A549 (cell line): ENCODE results near the gene ARHGAP5. TPM values are rescaled to one million over a fixed set of nuclear protein-coding genes. Genes with fewer than 3 reads are reported as not detected.

ENCODE experiments used
- ATAC-seq, 2 experiments: fragments of 200-7000 bp in 1 of 2; fragments of >200 bp in 1 of 2; cut with Nextera tagmentation in 1 of 2; cut with Tn5 transposase in 1 of 2; 3 replicates each; pipeline versions ENCODE4 v1.8.0 to v1.9.1; 2018 to 2020; ENCODE audit warnings: mild to moderate bottlenecking in 1 of 2, moderate library complexity in 1 of 2
- CTCF ChIA-PET: fragments of 300-600 bp; sonication (Branson Sonifier 250); formaldehyde crosslinking; extraction: SDS; loops from one replicate; lab custom pipeline; 2021; ENCODE audit warnings: antibody characterized with exemption, inconsistent platforms; lab: Yijun Ruan, JAX
- POLR2A ChIA-PET: fragments of 350-600 bp; formaldehyde crosslinking; extraction: SDS; loops from one replicate; lab custom pipeline; 2021; ENCODE audit warnings: antibody characterized with exemption, inconsistent platforms; lab: Yijun Ruan, JAX
- DNase-seq, 2 experiments: peaks; one replicate each; pipeline versions ENCODE4 v3.0.0 to v3.0.0-alpha.2; 2011 to 2016; ENCODE audit warnings: low read depth in 1 of 2, low spot score in 1 of 2
- FAIRE-seq: peaks from 2 replicates; lab custom pipeline; 2011; peaks lifted over from hg19 to GRCh38; lab: Jason Lieb, UNC
- H3K27ac ChIP-seq, 2 experiments: fragments of >200 bp; sonication (Bioruptor Twin); formaldehyde crosslinking; 3 replicates each; pipeline ENCODE4 v1.5.1; 2016 to 2017
- H3K4me1 ChIP-seq: fragments of >200 bp; sonication (Bioruptor Twin); formaldehyde crosslinking; 3 replicates; pipeline ENCODE4 v1.6.1; 2016
- H3K4me2 ChIP-seq: fragments of >200 bp; sonication (Bioruptor Twin); formaldehyde crosslinking; 3 replicates; pipeline ENCODE4 v1.6.1; 2016
- H3K4me3 ChIP-seq: fragments of >200 bp; sonication (Bioruptor Twin); formaldehyde crosslinking; 3 replicates; pipeline ENCODE4 v1.5.1; 2016
- H3K9me3 ChIP-seq: fragments of >200 bp; sonication (Bioruptor Twin); formaldehyde crosslinking; 3 replicates; pipeline ENCODE4 v1.6.1; 2016
- CBX2 ChIP-seq: fragments of 200-600 bp; sonication (generic); IDR thresholded peaks from 2 replicates; pipeline ENCODE4 v1.6.1; 2016; ENCODE audit warnings: low read depth, mild to moderate bottlenecking, borderline replicate concordance
- CHD4 ChIP-seq: fragments of 200-600 bp; sonication (generic); IDR thresholded peaks from 2 replicates; pipeline ENCODE4 v1.6.1; 2016; ENCODE audit warnings: antibody characterized with exemption, mild to moderate bottlenecking, borderline replicate concordance
- CTCF ChIP-seq: fragments of >200 bp; sonication (Bioruptor Twin); formaldehyde crosslinking; IDR thresholded peaks from 3 replicates; pipeline ENCODE4 v1.5.1; 2016
- EHF ChIP-seq: fragments of 250-450 bp; sonication (Bioruptor Pico); IDR thresholded peaks from 2 replicates; pipeline ENCODE4 v1.5.0; 2020; ENCODE audit warnings: mild to moderate bottlenecking
- EP300 ChIP-seq, 2 experiments: fragments of >200 bp; sonication (Bioruptor Twin); formaldehyde crosslinking; IDR thresholded peaks; 2 replicates in 1 of 2; 3 replicates in 1 of 2; pipeline ENCODE4 v1.6.1; 2016 to 2017
- FOSL2 ChIP-seq, 2 experiments: fragments of 450-650 bp in 1 of 2; fragments of >200 bp in 1 of 2; sonication (Bioruptor Twin) in 1 of 2; formaldehyde crosslinking; IDR thresholded peaks; 2 replicates each; pipeline versions ENCODE4 v1.5.0 to v1.6.1; 2016 to 2020; ENCODE audit warnings: mild to moderate bottlenecking in 1 of 2, moderate library complexity in 1 of 2
- HOXB13 ChIP-seq: fragments of 250-450 bp; sonication (Bioruptor Pico); IDR thresholded peaks from 2 replicates; pipeline ENCODE4 v1.5.0; 2020; ENCODE audit warnings: low read depth, mild to moderate bottlenecking, moderate library complexity
- JUN ChIP-seq, 2 experiments: fragments of >200 bp; sonication (Bioruptor Twin); formaldehyde crosslinking; IDR thresholded peaks; 2 replicates in 1 of 2; 3 replicates in 1 of 2; pipeline ENCODE4 v1.6.1; 2016 to 2017
- KDM1A ChIP-seq: fragments of 200-600 bp; sonication (generic); IDR thresholded peaks from 2 replicates; pipeline ENCODE4 v1.6.1; 2016; ENCODE audit warnings: low read depth, mild to moderate bottlenecking
- MAFK ChIP-seq: fragments of 450-650 bp; IDR thresholded peaks from 2 replicates; pipeline ENCODE4 v1.6.1; 2014; ENCODE audit not compliant: partially characterized antibody
- TP53 ChIP-seq: fragments of 250-450 bp; sonication (Bioruptor Pico); IDR thresholded peaks from 2 replicates; pipeline ENCODE4 v1.5.0; 2021; ENCODE audit warnings: mild to moderate bottlenecking, moderate library complexity
- ZFP36 ChIP-seq: fragments of 450-650 bp; IDR thresholded peaks from 2 replicates; pipeline ENCODE4 v1.6.1; 2014; ENCODE audit warnings: borderline replicate concordance; ENCODE audit not compliant: partially characterized antibody
- ZSCAN20 ChIP-seq: fragments of 250-450 bp; sonication (Bioruptor Pico); IDR thresholded peaks from 2 replicates; pipeline ENCODE4 v1.8.0; 2022; ENCODE audit warnings: mild to moderate bottlenecking, moderate library complexity
- WGBS: methylation state at CpG from one replicate; pipeline ENCODE4 v1.1.6; 2017; ENCODE audit errors: missing lambda C conversion rate; 5-methylcytosine and 5-hydroxymethylcytosine counted together
- polyA plus RNA-seq, 4 experiments: library from polyadenylated mRNA; depleted of rRNA in 3 of 4; stranded (reverse); fragments of >200 nt; fragmentation: RNase III in 1 of 4; extraction: RNeasy Plus Mini Kit Qiagen cat#74134 plus additional on column Dnase treatment in 1 of 4; gene quantifications; 2 replicates in 3 of 4; 3 replicates in 1 of 4; pipeline ENCODE4 v1.2.3, GENCODE V29; 2011 to 2017
- TF ChIP-seq, protein P1 (sequence below): fragments of 450-650 bp; IDR thresholded peaks from 2 replicates; pipeline ENCODE4 v1.6.1; 2014; ENCODE audit warnings: antibody characterized with exemption
- TF ChIP-seq, protein P2 (sequence below): fragments of >200 bp; sonication (Bioruptor Twin); formaldehyde crosslinking; IDR thresholded peaks from 2 replicates; pipeline ENCODE4 v1.6.1; 2016
- TF ChIP-seq, protein P3 (sequence below): fragments of 250-450 bp; sonication (Bioruptor Pico); IDR thresholded peaks from 2 replicates; pipeline ENCODE4 v1.5.0; 2020; ENCODE audit warnings: low read depth, mild to moderate bottlenecking, moderate library complexity

Gene ARHGAP5
- polyA plus RNA-seq, 2 of the 4 experiments (the other 2 are of a cell fraction) = 33.6 to 66.1 TPM

DNA sequence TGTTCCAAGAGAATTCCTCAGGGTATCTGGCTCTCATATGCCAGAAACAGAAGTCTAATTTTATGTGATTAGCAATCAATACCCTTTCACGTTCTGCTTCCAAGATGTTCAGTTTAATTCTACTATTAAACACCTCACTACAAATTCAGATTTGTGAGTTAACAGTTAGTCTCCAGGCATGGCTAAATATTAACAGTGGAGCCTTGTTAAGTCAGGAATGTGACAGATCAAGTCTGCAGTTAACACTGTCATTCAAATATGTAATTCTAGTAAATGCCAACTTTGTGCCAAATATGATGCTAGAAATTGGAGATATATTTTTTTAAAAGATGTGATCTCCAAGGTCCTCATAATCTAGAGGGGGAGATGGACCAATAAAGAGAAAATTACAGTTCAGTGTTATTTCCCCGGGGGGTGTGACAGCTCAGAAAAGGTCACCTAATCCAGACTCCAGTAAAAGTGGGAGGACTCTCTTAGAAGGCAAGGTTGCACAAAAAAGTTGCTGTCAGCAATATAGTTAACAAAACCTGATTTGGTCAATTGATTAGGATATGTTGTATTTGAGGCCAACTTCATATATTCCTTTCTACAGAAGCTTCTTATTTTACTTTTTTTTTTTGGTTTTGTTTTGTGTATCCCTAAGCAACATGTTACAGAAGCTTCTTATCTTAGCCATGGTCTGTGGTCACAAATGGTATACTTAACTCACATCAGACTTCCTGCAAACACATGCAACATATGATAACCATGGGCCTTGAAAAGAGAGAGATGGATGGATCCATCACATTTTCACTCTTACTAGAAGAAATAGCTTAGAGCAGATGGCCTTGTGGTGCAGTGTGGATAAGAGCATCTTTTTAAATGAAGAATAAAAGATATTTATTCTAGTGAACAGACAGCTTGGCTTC is 106.3 kb downstream of the ARHGAP5 start:
- Histone ChIP-seq H3K4me3 (no peak overlapping the region), H3K4me1 (0 out of 3 replicates have a peak, but pooled peaks cover 4% of the 10 kb centered on the region), H3K27ac (no peak overlapping the region), H3K9me3 (peaks cover 33% of the 10 kb centered on the region), H3K4me2 (no peak overlapping the region)
- no peak for ATAC-seq
- DNase-seq = no peak
- ChIA-PET CTCF (interaction anchor here (1.1 kb wide), 1 partner anchor 16 kb away, joined by 3 read pairs; no protein-coding TSS in a partner anchor), POLR2A (no interaction called here)
- WGBS = 16% methylated on average over 2 of the region's 2 CpGs
- FAIRE-seq = no peak
- TF ChIP-seq HOXB13 (CRISPR knock-in tag) (no peak), ZFP36 (no peak), MAFK (peak; percentile 61), CTCF (no peak)

DNA sequence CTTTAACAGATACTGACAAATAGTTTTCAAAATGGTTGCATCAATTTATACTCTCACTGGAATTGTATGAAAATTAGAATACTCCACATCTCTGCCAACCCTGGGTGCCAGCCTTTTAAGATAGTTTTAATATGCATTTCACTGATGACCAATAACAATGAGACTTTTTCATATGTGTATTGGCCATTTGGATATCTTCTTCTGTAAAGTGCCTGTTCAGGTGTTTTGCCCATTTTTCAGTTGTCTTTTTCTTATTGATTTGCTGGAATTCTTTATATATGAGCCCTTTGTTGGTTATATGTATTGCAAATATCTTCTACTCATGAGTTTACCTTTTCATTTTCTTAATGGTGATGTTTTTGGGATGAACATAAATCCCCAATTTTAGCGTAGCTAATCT is 108.0 kb downstream of the ARHGAP5 start:
- no peak for FAIRE-seq
- POLR2A ChIA-PET = no interaction called here
- Histone ChIP-seq H3K4me1 (0 out of 3 replicates have a peak, but pooled peaks cover 4% of the 10 kb centered on the region), H3K9me3 (peaks cover 19% of the 10 kb centered on the region), H3K4me2 (no peak overlapping the region), H3K27ac (no peak overlapping the region), H3K4me3 (no peak overlapping the region)
- ATAC-seq = no peak
- CTCF ChIA-PET = no interaction called here
- 51% methylated on average over 1 of the region's 1 CpG for WGBS
- DNase-seq = no peak
- peak; percentile 39; the same call in 1 of the 2 replicates for TF ChIP-seq KDM1A
- TF ChIP-seq, protein P1, sequence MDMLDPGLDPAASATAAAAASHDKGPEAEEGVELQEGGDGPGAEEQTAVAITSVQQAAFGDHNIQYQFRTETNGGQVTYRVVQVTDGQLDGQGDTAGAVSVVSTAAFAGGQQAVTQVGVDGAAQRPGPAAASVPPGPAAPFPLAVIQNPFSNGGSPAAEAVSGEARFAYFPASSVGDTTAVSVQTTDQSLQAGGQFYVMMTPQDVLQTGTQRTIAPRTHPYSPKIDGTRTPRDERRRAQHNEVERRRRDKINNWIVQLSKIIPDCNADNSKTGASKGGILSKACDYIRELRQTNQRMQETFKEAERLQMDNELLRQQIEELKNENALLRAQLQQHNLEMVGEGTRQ = no peak

- Histone ChIP-seq H3K9me3 (peaks cover 10% of the 10 kb centered on the region), H3K27ac (no peak overlapping the region), H3K4me3 (no peak overlapping the region), H3K4me1 (0 out of 3 replicates have a peak, but pooled peaks cover 4% of the 10 kb centered on the region), H3K4me2 (no peak overlapping the region)
- ChIA-PET POLR2A (no interaction called here), CTCF (no interaction called here)
- DNase-seq (no peak), FAIRE-seq (no peak), ATAC-seq (no peak)
- TF ChIP-seq, protein P2, sequence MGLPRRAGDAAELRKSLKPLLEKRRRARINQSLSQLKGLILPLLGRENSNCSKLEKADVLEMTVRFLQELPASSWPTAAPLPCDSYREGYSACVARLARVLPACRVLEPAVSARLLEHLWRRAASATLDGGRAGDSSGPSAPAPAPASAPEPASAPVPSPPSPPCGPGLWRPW = no peak
- TF ChIP-seq EP300 (IDR thresholded peaks at IDR 0.05) = no peak
- TF ChIP-seq, protein P3, sequence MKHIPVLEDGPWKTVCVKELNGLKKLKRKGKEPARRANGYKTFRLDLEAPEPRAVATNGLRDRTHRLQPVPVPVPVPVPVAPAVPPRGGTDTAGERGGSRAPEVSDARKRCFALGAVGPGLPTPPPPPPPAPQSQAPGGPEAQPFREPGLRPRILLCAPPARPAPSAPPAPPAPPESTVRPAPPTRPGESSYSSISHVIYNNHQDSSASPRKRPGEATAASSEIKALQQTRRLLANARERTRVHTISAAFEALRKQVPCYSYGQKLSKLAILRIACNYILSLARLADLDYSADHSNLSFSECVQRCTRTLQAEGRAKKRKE (CRISPR knock-in tag) = no peak
- TF ChIP-seq CTCF = no peak
- TF ChIP-seq MAFK = no peak
- no peak for TF ChIP-seq ZSCAN20 (CRISPR knock-in tag)
- TF ChIP-seq TP53 (CRISPR knock-in tag) = no peak
- TF ChIP-seq JUN (IDR thresholded peaks at IDR 0.05) = no peak
- TF ChIP-seq CHD4 = no peak
- TF ChIP-seq FOSL2 (IDR thresholded peaks at IDR 0.05) = no peak
- no peak for TF ChIP-seq FOSL2 (CRISPR knock-in tag; IDR thresholded peaks at IDR 0.05)
- no peak for TF ChIP-seq CBX2
- no peak for TF ChIP-seq EHF
- TF ChIP-seq, all 56 proteins: peak for 0
Measured at GRCh38 chr14:32186248-32186647, 109.1 kb downstream of the ARHGAP5 start.
